ENCODE results near the gene WDR89. TPM values are rescaled to one million over a fixed set of nuclear protein-coding genes. Genes with fewer than 3 reads are reported as not detected.

WDR89 gene
- polyA plus RNA-seq, 1 of the 3 experiments (the other 2 are of a cell fraction), result 2.6 TPM

GRCh38 chr14:63565448-63565847 is 76.2 kb downstream of the WDR89 start:
- CTCF ChIA-PET, result interaction anchor here (0.6 kb wide), 1 partner anchor 628 kb away, joined by 3 read pairs; no protein-coding TSS in a partner anchor
- Histone ChIP-seq H3K4me1 (ENCODE audit: control insufficient read depth in 1 of 2, insufficient read depth in 2 of 2, low read depth in 1 of 2, low read length in 1 of 2) (no peaks in the 10 kb centered on the region; a peak in 1 of 4 replicates), H3K79me2 (ENCODE audit: insufficient read depth) (no peaks in the 10 kb centered on the region), H3K36me3 (replicated peaks in 1 of 2; ENCODE audit: control insufficient read depth in 1 of 2, insufficient read depth in 2 of 2, low read length in 1 of 2) (no peaks in the 10 kb centered on the region), H3K4me3 (ENCODE audit: low read depth in 2 of 2, low read length in 1 of 2) (no peak overlapping the region), H4K20me1 (ENCODE audit: insufficient read depth) (no peaks in the 10 kb centered on the region), H3K9ac (no peak overlapping the region), H3K27me3 (ENCODE audit: insufficient read depth) (no peaks in the 10 kb centered on the region), H3K9me2 (no peaks in the 10 kb centered on the region), H3K27ac (ENCODE audit: low read depth in 2 of 2, low read length in 1 of 2) (no peak overlapping the region), H3F3A (replicated peaks; ENCODE audit: insufficient read depth) (peaks cover 9% of the 10 kb centered on the region), H2AFZ (ENCODE audit: low read depth) (no peak overlapping the region), H3K4me2 (no peak overlapping the region), H3K9me3 (no peaks in the 10 kb centered on the region)
- TF ChIP-seq RXRA (IDR thresholded peaks at IDR 0.05; ENCODE audit: borderline replicate concordance, low read depth), result no peak
- TF ChIP-seq TAF1 (IDR thresholded peaks at IDR 0.05; ENCODE audit: borderline replicate concordance, low read depth, low read length), result no peak
- no peak for TF ChIP-seq RFX5 (IDR thresholded peaks at IDR 0.05; ENCODE audit: low read length)
- TF ChIP-seq USF2 (IDR thresholded peaks at IDR 0.05; ENCODE audit: borderline replicate concordance, low read depth, low read length), result no peak
- TF ChIP-seq CHD2 (IDR thresholded peaks at IDR 0.05; ENCODE audit: low read length, partially characterized antibody), result no peak
- no peak for TF ChIP-seq MEF2A (IDR thresholded peaks at IDR 0.05; ENCODE audit: borderline replicate concordance, low read depth)
- no peak for TF ChIP-seq MXI1 (IDR thresholded peaks at IDR 0.05; ENCODE audit: low read depth, low read length)
- TF ChIP-seq YY1 (IDR thresholded peaks at IDR 0.05; ENCODE audit: low read depth), result no peak
- TF ChIP-seq NFIC (IDR thresholded peaks at IDR 0.05; ENCODE audit: borderline replicate concordance), result no peak
- TF ChIP-seq GABPA (IDR thresholded peaks at IDR 0.05; ENCODE audit: low read depth), result no peak
- no peak for TF ChIP-seq RAD21 (IDR thresholded peaks at IDR 0.05; ENCODE audit: low read length)
- TF ChIP-seq PBX3 (IDR thresholded peaks at IDR 0.05), result no peak
- no peak for TF ChIP-seq TCF12 (IDR thresholded peaks at IDR 0.05)
- TF ChIP-seq GATA2 (CRISPR knock-in tag; IDR thresholded peaks at IDR 0.05), result no peak
- TF ChIP-seq TEAD4 (IDR thresholded peaks at IDR 0.05; ENCODE audit: borderline replicate concordance, insufficient read depth), result no peak
- no peak for DNase-seq
- WGBS (ENCODE audit: low lambda C conversion rate), result 65% methylated on average over 2 of the region's 3 CpGs
- POLR2A ChIA-PET, result no interaction called here

GRCh38 chr14:63564318-63564717 is 77.4 kb downstream of the WDR89 start:
- Histone ChIP-seq H3K4me2 (no peak overlapping the region), H4K20me1 (ENCODE audit: insufficient read depth) (no peaks in the 10 kb centered on the region), H3K9ac (no peak overlapping the region), H3K9me2 (no peaks in the 10 kb centered on the region), H3K9me3 (no peaks in the 10 kb centered on the region), H3K79me2 (ENCODE audit: insufficient read depth) (no peaks in the 10 kb centered on the region), H3F3A (replicated peaks; ENCODE audit: insufficient read depth) (peaks cover 9% of the 10 kb centered on the region), H2AFZ (ENCODE audit: low read depth) (no peak overlapping the region), H3K27me3 (ENCODE audit: insufficient read depth) (no peaks in the 10 kb centered on the region), H3K4me3 (ENCODE audit: low read depth in 2 of 2, low read length in 1 of 2) (no peak overlapping the region), H3K36me3 (replicated peaks in 1 of 2; ENCODE audit: control insufficient read depth in 1 of 2, insufficient read depth in 2 of 2, low read length in 1 of 2) (no peaks in the 10 kb centered on the region), H3K27ac (ENCODE audit: low read depth in 2 of 2, low read length in 1 of 2) (no peak overlapping the region; a peak in 1 of 4 replicates), H3K4me1 (ENCODE audit: control insufficient read depth in 1 of 2, insufficient read depth in 2 of 2, low read depth in 1 of 2, low read length in 1 of 2) (no peaks in the 10 kb centered on the region; a peak in 1 of 4 replicates)
- POLR2A ChIA-PET, result no interaction called here
- 89% methylated on average over 1 of the region's 1 CpG for WGBS (ENCODE audit: low lambda C conversion rate)
- no peak for DNase-seq
- CTCF ChIA-PET, result interaction anchor here (2.0 kb wide), 1 partner anchor 175 kb away, joined by 5 read pairs; no protein-coding TSS in a partner anchor
- TF ChIP-seq TCF12 (IDR thresholded peaks at IDR 0.05) (no peak), MAX (IDR thresholded peaks at IDR 0.05; ENCODE audit: low read depth) (no peak), TEAD4 (IDR thresholded peaks at IDR 0.05; ENCODE audit: borderline replicate concordance, insufficient read depth) (no peak), FOXM1 (IDR thresholded peaks at IDR 0.05; ENCODE audit: low read depth) (no peak), USF2 (IDR thresholded peaks at IDR 0.05; ENCODE audit: borderline replicate concordance, low read depth, low read length) (no peak), NRF1 (IDR thresholded peaks at IDR 0.05; ENCODE audit: low read depth, low read length) (no peak), MEF2A (IDR thresholded peaks at IDR 0.05; ENCODE audit: borderline replicate concordance, low read depth) (no peak), CTCF (IDR thresholded peaks at IDR 0.05) (no peak), FOSL2 (IDR thresholded peaks at IDR 0.05; ENCODE audit: borderline replicate concordance, low read depth) (no peak), ZBTB33 (IDR thresholded peaks at IDR 0.05; ENCODE audit: borderline replicate concordance, low read depth) (no peak), FOXJ3 (CRISPR knock-in tag; IDR thresholded peaks at IDR 0.05) (no peak)

All from SK-N-SH (cell line).